Stimulated activated CD8-positive, alpha-beta memory T cell treated with anti-CD3 and anti-CD28 coated beads, Interleukin-2, amount 100 ng/mL, for 1 hour (primary cell): ENCODE data around the gene PSME3.

Source experiments
- DNase-seq, 2 donors: peaks; one replicate each; pipeline ENCODE4 v3.0.0-alpha.2; 2020; ENCODE audit warnings: low read depth in 2 of 2

PSME3 gene

GRCh38 chr17:42817866-42818265 lies 15.3 kb upstream of the PSME3 start:
- no peak for DNase-seq

DNA sequence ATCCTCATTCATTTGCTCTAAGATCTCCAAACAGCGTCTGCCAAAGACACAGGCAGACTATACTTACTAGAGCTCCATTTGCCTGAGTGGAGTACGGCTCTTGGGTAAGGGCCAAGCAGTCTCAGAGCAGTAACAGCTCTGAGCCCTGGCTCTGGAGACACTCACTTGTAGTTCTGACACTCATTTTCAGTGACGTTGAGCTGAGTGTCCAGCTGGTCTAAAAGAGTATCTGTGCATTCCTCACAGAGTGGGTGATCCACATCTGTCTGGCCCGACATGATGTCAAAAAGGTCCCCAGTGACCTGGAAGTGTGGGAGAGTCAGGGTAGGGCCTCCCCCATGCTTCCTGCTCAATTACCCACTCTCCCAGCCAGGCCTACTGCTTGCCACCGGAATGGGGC lies 14.8 kb upstream of the PSME3 start:
- DNase-seq: no peak

- DNase-seq: peak in 1 of 2 donors; percentile 51
These were observed 13.2 kb upstream of the PSME3 start for GRCh38 chr17:42819939-42820535.

DNA sequence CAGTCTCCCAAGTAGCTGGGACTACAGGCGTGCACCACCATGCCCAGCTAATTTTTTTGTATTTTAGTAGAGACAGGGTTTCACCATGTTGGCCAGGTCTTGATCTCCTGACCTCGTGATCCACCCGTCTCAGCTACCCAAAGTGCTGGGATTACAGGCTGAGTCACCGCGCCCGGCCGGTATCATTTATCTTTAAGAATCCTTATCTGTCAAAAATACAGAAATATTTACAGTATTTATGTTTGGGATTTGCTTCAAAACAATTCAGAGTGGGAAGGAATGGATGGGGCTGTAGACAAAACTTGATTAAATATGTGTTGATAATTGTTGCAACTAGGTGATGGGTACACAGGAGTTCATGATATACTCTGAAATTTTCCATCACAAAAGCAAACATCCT lies 12.0 kb upstream of the PSME3 start:
- DNase-seq: no peak

- DNase-seq: no peak
These were observed 5.7 kb upstream of the PSME3 start for GRCh38 chr17:42827472-42827871.

GRCh38 chr17:42830971-42831370 lies 2.2 kb upstream of the PSME3 start:
- DNase-seq: no peak

DNA sequence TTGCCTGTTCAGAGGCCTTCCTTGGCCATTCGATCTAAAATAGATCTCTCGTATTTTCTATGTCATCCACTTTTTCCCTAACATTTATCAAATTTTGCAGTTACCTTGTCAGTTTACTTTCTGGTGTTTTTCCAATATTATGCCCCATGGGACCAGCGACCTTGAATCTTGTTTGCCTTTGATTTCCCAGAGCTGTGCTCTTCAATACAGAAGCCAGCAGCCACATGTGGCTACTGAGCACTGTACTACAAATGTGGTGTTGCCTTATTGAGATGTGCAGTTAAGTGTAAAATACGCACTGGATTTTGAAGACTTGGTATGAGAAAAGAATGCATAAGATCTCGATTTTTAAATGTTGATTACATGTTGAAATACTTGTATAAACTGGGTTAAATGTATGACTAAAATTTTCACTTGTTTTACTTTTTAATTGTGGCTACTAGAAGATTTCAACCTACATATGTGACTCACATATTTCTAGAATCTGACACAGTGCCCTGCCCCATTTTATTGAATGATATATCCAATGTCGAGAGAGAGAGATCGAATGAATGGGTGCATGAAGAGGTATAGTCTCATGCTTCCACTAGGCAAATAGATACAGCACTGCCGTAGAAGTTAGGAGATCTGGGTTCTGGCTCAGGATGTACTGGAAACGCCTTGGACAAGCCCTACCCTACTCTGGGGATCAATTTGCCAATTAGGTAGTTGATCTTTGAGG lies 824 bp upstream of the PSME3 start:
- DNase-seq: no peak

DNA sequence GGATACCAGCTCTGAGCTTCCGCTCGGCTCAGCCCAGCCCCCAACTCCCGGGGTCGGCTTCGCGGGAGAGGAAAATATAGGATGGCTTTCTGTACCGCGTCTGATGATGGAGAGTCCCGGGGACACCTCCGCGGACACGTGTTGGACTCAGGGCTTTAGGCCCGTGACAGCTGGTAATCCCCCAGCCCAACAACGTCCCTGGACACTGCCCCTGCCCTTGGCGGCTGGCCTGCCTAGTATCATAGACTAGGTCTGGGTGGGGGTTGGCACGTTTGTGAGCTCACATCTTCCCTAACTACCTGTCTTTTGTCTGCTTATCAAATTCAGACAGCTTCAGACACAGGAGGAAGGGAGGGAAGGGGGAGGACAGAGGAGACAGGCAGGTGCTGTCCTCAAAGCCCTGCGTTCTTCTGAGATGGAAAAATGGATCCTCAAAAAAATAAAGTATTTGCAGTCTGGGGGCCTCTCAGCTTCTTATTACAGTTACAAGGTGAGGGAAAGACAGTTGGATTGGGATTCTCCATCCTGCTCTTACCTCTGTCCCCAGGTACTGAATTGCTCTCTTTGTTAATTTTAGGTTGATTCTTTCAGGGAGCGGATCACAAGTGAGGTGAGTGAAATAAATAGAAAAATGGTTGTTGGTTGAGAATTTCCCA lies 698 bp downstream of the PSME3 start:
- DNase-seq: no peak

GRCh38 chr17:42835732-42836131 lies 2.5 kb downstream of the PSME3 start:
- DNase-seq: no peak

- no peak for DNase-seq
These were observed 8.9 kb downstream of the PSME3 start for GRCh38 chr17:42841975-42842685.

GRCh38 chr17:42843358-42843934 lies 10.2 kb downstream of the PSME3 start:
- DNase-seq: no peak

DNA sequence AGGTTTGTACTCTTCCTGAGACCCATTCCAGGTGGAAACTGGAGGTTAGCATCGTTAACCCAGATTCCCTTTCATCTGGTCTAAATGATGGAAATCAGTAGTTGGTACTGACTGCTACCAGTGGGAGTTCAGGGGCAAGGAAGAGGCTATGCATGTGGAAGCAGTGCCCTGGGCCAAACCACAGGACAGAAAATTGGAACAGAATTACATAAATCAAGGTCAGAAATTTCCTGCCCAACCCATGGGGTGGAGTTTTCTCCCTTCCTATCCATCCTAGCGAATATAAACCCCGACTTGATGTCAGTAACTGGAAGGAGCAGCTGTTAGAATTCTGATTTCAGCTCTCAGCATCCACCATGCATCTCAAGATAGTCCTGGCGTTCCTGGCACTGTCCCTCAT lies 11.1 kb downstream of the PSME3 start, which contains the start of gene AOC2:
Gene AOC2 (plus strand): TSS at position 310 of the 400 bp plus-strand sequence. CDS start 47 bp downstream, at position 357.
- DNase-seq: no peak

- no peak for DNase-seq
These were observed 11.8 kb downstream of the PSME3 start for GRCh38 chr17:42844761-42845555.

DNA sequence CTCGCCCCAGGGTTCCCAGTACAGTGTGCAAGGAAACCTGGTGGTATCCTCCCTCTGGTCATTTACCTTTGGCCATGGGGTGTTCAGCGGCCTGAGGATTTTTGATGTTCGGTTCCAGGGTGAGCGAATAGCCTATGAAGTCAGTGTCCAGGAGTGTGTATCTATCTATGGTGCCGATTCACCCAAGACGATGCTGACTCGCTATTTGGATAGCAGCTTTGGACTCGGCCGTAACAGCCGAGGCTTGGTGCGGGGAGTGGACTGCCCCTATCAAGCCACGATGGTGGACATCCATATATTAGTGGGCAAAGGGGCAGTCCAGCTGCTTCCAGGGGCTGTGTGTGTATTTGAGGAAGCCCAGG lies 12.3 kb downstream of the PSME3 start:
- no peak for DNase-seq

GRCh38 chr17:42845918-42846593 lies 12.9 kb downstream of the PSME3 start:
- DNase-seq: no peak

DNA sequence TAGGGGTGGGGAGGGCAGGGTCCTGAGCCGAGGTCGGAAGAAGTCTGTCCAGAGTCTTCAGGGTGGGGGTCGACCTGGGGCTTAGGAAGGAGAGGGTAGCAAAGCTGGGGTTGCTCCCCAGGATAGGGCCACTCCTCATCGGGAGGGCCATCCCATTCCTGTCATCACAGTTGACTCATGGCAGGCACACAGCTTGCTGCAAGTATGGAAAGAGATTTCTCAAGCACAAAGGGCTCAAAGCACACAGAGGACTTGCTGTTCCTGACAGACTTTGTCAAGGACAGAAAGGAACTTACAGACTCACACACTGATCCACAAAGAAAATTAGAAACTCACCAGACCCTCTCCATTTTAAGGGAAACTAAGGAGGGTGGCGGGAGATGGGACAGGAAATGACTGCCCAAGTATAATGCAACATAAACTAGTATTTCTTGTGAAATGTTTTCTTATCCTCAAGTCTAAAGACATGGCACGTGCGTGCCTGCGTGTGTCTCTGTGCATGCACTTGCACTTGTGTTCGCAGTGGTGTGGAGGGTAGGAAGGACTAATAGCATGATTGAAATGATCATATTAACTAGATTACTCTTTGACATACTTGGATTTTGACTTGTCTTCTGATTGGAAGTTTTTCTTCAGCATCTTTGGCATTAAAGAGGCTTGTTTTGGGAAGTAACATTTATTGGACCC lies 13.5 kb downstream of the PSME3 start:
- no peak for DNase-seq

- no peak for DNase-seq
These were observed 14.9 kb downstream of the PSME3 start for GRCh38 chr17:42848093-42848492.

DNA sequence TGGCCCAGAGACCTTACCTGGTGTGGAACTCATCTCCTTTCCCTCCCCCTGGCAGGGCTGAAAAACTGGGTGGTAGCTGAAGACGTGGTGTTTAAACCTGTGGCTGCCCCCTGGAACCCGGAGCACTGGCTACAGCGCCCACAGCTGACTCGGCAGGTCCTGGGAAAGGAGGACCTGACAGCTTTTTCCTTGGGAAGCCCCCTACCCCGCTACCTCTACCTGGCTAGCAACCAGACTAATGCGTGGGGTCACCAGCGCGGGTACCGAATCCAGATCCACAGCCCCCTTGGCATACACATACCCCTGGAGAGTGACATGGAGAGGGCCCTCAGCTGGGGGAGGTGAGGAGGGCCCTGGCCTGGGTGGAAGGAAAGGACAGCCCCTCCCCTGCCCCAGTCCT lies 15.8 kb downstream of the PSME3 start:
- DNase-seq: no peak

- DNase-seq: no peak
These were observed 16.4 kb downstream of the PSME3 start for GRCh38 chr17:42849451-42850181.
